Omental fat pad (tissue), 4 donors: ENCODE data around the gene TADA2B. TPM values are rescaled to one million over a fixed set of nuclear protein-coding genes. Genes with fewer than 3 reads are reported as not detected.

Source experiments
- ATAC-seq: fragments of 150-250 bp; one replicate; pipeline ENCODE4 v1.9.1; 2016; ENCODE audit warnings: mild to moderate bottlenecking, moderate library complexity; ENCODE audit not compliant: low FRiP score
- DNase-seq: peaks from one replicate; pipeline ENCODE4 v3.0.0-alpha.2; 2019; ENCODE audit warnings: low spot score
- CTCF ChIP-seq, 3 donors: fragments of 450-650 bp; IDR thresholded peaks; one replicate each; pipeline ENCODE4 v1.5.1; 2016 to 2017; ENCODE audit warnings: antibody characterized with exemption in 3 of 3, mild to moderate bottlenecking in 3 of 3, moderate library complexity in 2 of 3
- total RNA-seq, 4 donors: library from RNA; depleted of rRNA; stranded (reverse); fragments of >200 nt; gene quantifications; one replicate each; pipeline ENCODE4 v1.1.0, GENCODE V29; 2016

The TADA2B gene
- total RNA-seq, 4 donors from 2014 or later, result 12.2 to 20.5 (median 16.5) TPM

- DNase-seq (no peak), ATAC-seq (no peak)
- TF ChIP-seq CTCF (IDR thresholded peaks at IDR 0.05), result no peak
Observed at GRCh38 chr4:7018281-7018680, 24.9 kb upstream of the TADA2B start.

GRCh38 chr4:7019367-7019766, 23.8 kb upstream of the TADA2B start:
- TF ChIP-seq CTCF (IDR thresholded peaks at IDR 0.05), result no peak
- no peak for DNase-seq
- no peak for ATAC-seq

GRCh38 chr4:7020290-7020689, 22.9 kb upstream of the TADA2B start:
- no peak for TF ChIP-seq CTCF (IDR thresholded peaks at IDR 0.05)
- DNase-seq (no peak), ATAC-seq (no peak)

- no peak for TF ChIP-seq CTCF (IDR thresholded peaks at IDR 0.05)
- DNase-seq, result no peak
- no peak for ATAC-seq
Observed at GRCh38 chr4:7020856-7021255, 22.3 kb upstream of the TADA2B start.

GRCh38 chr4:7021355-7021754, 21.8 kb upstream of the TADA2B start:
- ATAC-seq, result no peak
- no peak for TF ChIP-seq CTCF (IDR thresholded peaks at IDR 0.05)
- no peak for DNase-seq

GRCh38 chr4:7021930-7022664, 21.1 kb upstream of the TADA2B start:
- TF ChIP-seq CTCF (IDR thresholded peaks at IDR 0.05), result no peak
- DNase-seq (no peak), ATAC-seq (no peak)

GRCh38 chr4:7023486-7023885, 19.7 kb upstream of the TADA2B start:
- DNase-seq (no peak), ATAC-seq (no peak)
- TF ChIP-seq CTCF (IDR thresholded peaks at IDR 0.05), result no peak
